Activated T-cell treated with anti-CD3 and anti-CD28 coated beads, Interleukin-2, amount 50 U/mL, for 4 hours (primary cell): ENCODE data around the gene PRKAG2. TPM values are rescaled to one million over a fixed set of nuclear protein-coding genes. Genes with fewer than 3 reads are reported as not detected.

ENCODE experiments used
- ATAC-seq, 2 donors: fragments of 200-7000 bp; cut with Tn5 transposase; one replicate each; pipeline ENCODE4 v1.10.0; 2021
- DNase-seq: peaks from one replicate; pipeline ENCODE4 v3.0.0-alpha.2; 2020
- H3K27me3 Mint-ChIP-seq: one replicate; pipeline ENCODE4 v1.8.0; 2021; ENCODE audit warnings: low read depth, mixed read lengths
- H3K36me3 Mint-ChIP-seq: one replicate; pipeline ENCODE4 v1.8.0; 2022; ENCODE audit warnings: mixed read lengths; ENCODE audit not compliant: insufficient read depth
- H3K4me1 Mint-ChIP-seq: one replicate; pipeline ENCODE4 v1.8.0; 2021; ENCODE audit warnings: low read depth, mixed read lengths
- H3K4me3 Mint-ChIP-seq: one replicate; pipeline ENCODE4 v1.8.0; 2021; ENCODE audit warnings: mild to moderate bottlenecking, moderate library complexity, mixed read lengths
- H3K9me3 Mint-ChIP-seq: one replicate; pipeline ENCODE4 v1.8.0; 2021; ENCODE audit warnings: mixed read lengths
- total RNA-seq, 3 donors: library from RNA; stranded (reverse); gene quantifications; one replicate each; pipeline ENCODE4 v1.2.1, GENCODE V29; 2021

Gene PRKAG2
- total RNA-seq, 3 donors from 2014 or later: 28.6 to 31.5 (median 29.3) TPM

- ATAC-seq (no peak), DNase-seq (no peak)
- Mint-ChIP-seq H3K9me3 (no peaks in the 10 kb centered on the region), H3K36me3 (peaks cover 11% of the 10 kb centered on the region), H3K4me1 (peaks cover 20% of the 10 kb centered on the region), H3K4me3 (no peak overlapping the region), H3K27me3 (no peaks in the 10 kb centered on the region)
Observed at GRCh38 chr7:151742713-151743480, 134.0 kb downstream of the PRKAG2 start.

GRCh38 chr7:151741585-151741984 lies 135.3 kb downstream of the PRKAG2 start:
- DNase-seq: no peak
- ATAC-seq: no peak
- Mint-ChIP-seq H3K4me3 (no peak overlapping the region), H3K4me1 (peaks cover 18% of the 10 kb centered on the region), H3K36me3 (peaks cover 11% of the 10 kb centered on the region), H3K27me3 (no peaks in the 10 kb centered on the region), H3K9me3 (no peaks in the 10 kb centered on the region)

- DNase-seq (no peak), ATAC-seq (no peak)
- H3K36me3 Mint-ChIP-seq: peaks cover 11% of the 10 kb centered on the region
- H3K4me3 Mint-ChIP-seq: no peak overlapping the region
- H3K9me3 Mint-ChIP-seq: no peaks in the 10 kb centered on the region
- H3K27me3 Mint-ChIP-seq: no peaks in the 10 kb centered on the region
- H3K4me1 Mint-ChIP-seq: peaks cover 15% of the 10 kb centered on the region
Observed at GRCh38 chr7:151740081-151740851, 136.6 kb downstream of the PRKAG2 start.

- Mint-ChIP-seq H3K36me3 (peaks cover 11% of the 10 kb centered on the region), H3K9me3 (no peaks in the 10 kb centered on the region), H3K4me1 (peaks cover 9% of the 10 kb centered on the region), H3K4me3 (no peak overlapping the region), H3K27me3 (no peaks in the 10 kb centered on the region)
- ATAC-seq (no peak), DNase-seq (no peak)
Observed at GRCh38 chr7:151738925-151739324, 138.0 kb downstream of the PRKAG2 start.

- peaks cover 5% of the 10 kb centered on the region for H3K36me3 Mint-ChIP-seq
- H3K4me3 Mint-ChIP-seq: no peak overlapping the region
- no peaks in the 10 kb centered on the region for H3K27me3 Mint-ChIP-seq
- ATAC-seq (no peak), DNase-seq (no peak)
- no peaks in the 10 kb centered on the region for H3K9me3 Mint-ChIP-seq
- H3K4me1 Mint-ChIP-seq: no peaks in the 10 kb centered on the region
Observed at GRCh38 chr7:151736403-151736909, 140.5 kb downstream of the PRKAG2 start.

- Mint-ChIP-seq H3K36me3 (peaks cover 5% of the 10 kb centered on the region), H3K4me1 (no peaks in the 10 kb centered on the region), H3K27me3 (no peaks in the 10 kb centered on the region), H3K9me3 (no peaks in the 10 kb centered on the region), H3K4me3 (no peak overlapping the region)
- ATAC-seq: no peak
- DNase-seq: no peak
Observed at GRCh38 chr7:151735851-151736402, 141.0 kb downstream of the PRKAG2 start.

GRCh38 chr7:151735186-151735850 lies 141.6 kb downstream of the PRKAG2 start:
- no peaks in the 10 kb centered on the region for H3K4me1 Mint-ChIP-seq
- H3K36me3 Mint-ChIP-seq: peaks cover 3% of the 10 kb centered on the region
- DNase-seq (no peak), ATAC-seq (no peak)
- H3K9me3 Mint-ChIP-seq: no peaks in the 10 kb centered on the region
- H3K4me3 Mint-ChIP-seq: no peak overlapping the region
- H3K27me3 Mint-ChIP-seq: no peaks in the 10 kb centered on the region

GRCh38 chr7:151732834-151733592 lies 143.9 kb downstream of the PRKAG2 start:
- ATAC-seq (no peak), DNase-seq (no peak)
- Mint-ChIP-seq H3K36me3 (no peaks in the 10 kb centered on the region), H3K4me3 (no peak overlapping the region), H3K27me3 (no peaks in the 10 kb centered on the region), H3K9me3 (no peaks in the 10 kb centered on the region), H3K4me1 (peaks cover 6% of the 10 kb centered on the region)

GRCh38 chr7:151732292-151732691 lies 144.6 kb downstream of the PRKAG2 start:
- Mint-ChIP-seq H3K4me3 (no peak overlapping the region), H3K27me3 (no peaks in the 10 kb centered on the region), H3K9me3 (no peaks in the 10 kb centered on the region), H3K36me3 (no peaks in the 10 kb centered on the region), H3K4me1 (peaks cover 6% of the 10 kb centered on the region)
- ATAC-seq: no peak
- no peak for DNase-seq

- Mint-ChIP-seq H3K27me3 (no peaks in the 10 kb centered on the region), H3K9me3 (no peaks in the 10 kb centered on the region)
Observed at GRCh38 chr7:151731022-151731441, 145.9 kb downstream of the PRKAG2 start.

GRCh38 chr7:151730591-151730990 lies 146.3 kb downstream of the PRKAG2 start:
- no peaks in the 10 kb centered on the region for H3K9me3 Mint-ChIP-seq
- ATAC-seq (no peak), DNase-seq (no peak)
- H3K36me3 Mint-ChIP-seq: peaks cover 2% of the 10 kb centered on the region
- H3K4me1 Mint-ChIP-seq: peaks cover 11% of the 10 kb centered on the region
- no peak overlapping the region for H3K4me3 Mint-ChIP-seq
- no peaks in the 10 kb centered on the region for H3K27me3 Mint-ChIP-seq

More at GRCh38 chr7:151731022-151731441, 145.9 kb downstream of the PRKAG2 start:
- Mint-ChIP-seq H3K36me3 (peaks cover 2% of the 10 kb centered on the region), H3K4me1 (peaks cover 11% of the 10 kb centered on the region), H3K4me3 (no peak overlapping the region)
- no peak for ATAC-seq
- DNase-seq: no peak

- no peak for ATAC-seq
- peaks cover 13% of the 10 kb centered on the region for H3K4me1 Mint-ChIP-seq
- H3K9me3 Mint-ChIP-seq: no peaks in the 10 kb centered on the region
- H3K4me3 Mint-ChIP-seq: no peak overlapping the region
- no peaks in the 10 kb centered on the region for H3K27me3 Mint-ChIP-seq
- H3K36me3 Mint-ChIP-seq: peaks cover 2% of the 10 kb centered on the region
- no peak for DNase-seq
Observed at GRCh38 chr7:151729521-151729921, 147.4 kb downstream of the PRKAG2 start.

GRCh38 chr7:151728746-151729145 lies 148.2 kb downstream of the PRKAG2 start:
- H3K4me1 Mint-ChIP-seq: peaks cover 13% of the 10 kb centered on the region
- H3K9me3 Mint-ChIP-seq: no peaks in the 10 kb centered on the region
- H3K4me3 Mint-ChIP-seq: no peak overlapping the region
- peaks cover 2% of the 10 kb centered on the region for H3K36me3 Mint-ChIP-seq
- DNase-seq (no peak), ATAC-seq (no peak)
- no peaks in the 10 kb centered on the region for H3K27me3 Mint-ChIP-seq
